ENCODE results near the gene CCDC28A. TPM values are rescaled to one million over a fixed set of nuclear protein-coding genes. Genes with fewer than 3 reads are reported as not detected.

Gene CCDC28A
- total RNA-seq, 4 donors from 2014 or later, result 18.3 to 26.0 (median 22.1) TPM

DNA sequence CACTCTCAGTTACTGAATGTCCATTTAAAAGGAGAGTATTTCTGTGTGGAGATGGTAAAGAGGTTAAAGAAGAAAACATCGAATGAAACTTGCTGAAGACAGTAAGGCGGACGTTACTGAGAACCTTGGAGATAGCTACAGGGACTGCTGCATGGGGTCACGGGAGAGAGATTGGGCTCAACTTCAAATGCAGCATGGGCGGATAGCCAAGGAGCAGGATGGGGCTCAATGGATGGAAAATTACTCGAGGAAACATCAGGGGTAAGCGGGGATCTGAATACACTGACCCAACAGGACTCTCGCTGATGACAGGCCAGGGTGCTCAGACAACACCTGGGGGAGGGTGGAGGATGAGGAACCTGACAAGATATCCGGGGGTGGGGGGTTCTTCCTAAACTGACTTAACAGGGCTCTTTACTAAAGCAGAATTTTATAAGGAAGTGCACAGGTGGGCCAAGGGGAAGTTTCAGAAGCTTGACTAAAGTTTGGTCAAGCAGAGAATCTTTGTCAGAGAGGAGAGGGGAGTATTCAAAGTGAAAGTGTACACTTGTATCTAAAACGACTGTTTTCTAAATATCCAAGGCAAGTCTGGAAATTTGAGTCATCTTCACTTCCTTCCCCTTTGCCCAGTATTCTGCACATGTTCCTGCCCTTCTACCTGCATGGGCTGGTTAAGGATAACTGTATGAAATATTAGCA lies 45.1 kb downstream of the CCDC28A start:
- Histone ChIP-seq H3K36me3 (no peaks in the 10 kb centered on the region), H3K4me3 (no peak overlapping the region), H3K27me3 (no peaks in the 10 kb centered on the region), H3K4me1 (peaks cover 0 to 9% (median 4%) of the 10 kb centered on the region in 4 donors), H3K9me3 (no peaks in the 10 kb centered on the region), H3K27ac (replicated peaks in 1 of 4) (no peak overlapping the region)
- 79% methylated on average over 10 of the region's 10 CpGs for WGBS
- intact Hi-C loops (cut with DNase I), result loop anchor here (5.0 to 10.0 kb wide), 3 partner anchors 84 to 544 kb away; no protein-coding TSS in a partner anchor
- DNase-seq (ENCODE audit: extremely low spot score), result no peak
- TF ChIP-seq EP300 (IDR thresholded peaks at IDR 0.05) (no peak), POLR2AphosphoS5 (IDR thresholded peaks at IDR 0.05) (no peak), POLR2A (IDR thresholded peaks at IDR 0.05; ENCODE audit: low read depth) (no peak)
- TF ChIP-seq, protein P1, sequence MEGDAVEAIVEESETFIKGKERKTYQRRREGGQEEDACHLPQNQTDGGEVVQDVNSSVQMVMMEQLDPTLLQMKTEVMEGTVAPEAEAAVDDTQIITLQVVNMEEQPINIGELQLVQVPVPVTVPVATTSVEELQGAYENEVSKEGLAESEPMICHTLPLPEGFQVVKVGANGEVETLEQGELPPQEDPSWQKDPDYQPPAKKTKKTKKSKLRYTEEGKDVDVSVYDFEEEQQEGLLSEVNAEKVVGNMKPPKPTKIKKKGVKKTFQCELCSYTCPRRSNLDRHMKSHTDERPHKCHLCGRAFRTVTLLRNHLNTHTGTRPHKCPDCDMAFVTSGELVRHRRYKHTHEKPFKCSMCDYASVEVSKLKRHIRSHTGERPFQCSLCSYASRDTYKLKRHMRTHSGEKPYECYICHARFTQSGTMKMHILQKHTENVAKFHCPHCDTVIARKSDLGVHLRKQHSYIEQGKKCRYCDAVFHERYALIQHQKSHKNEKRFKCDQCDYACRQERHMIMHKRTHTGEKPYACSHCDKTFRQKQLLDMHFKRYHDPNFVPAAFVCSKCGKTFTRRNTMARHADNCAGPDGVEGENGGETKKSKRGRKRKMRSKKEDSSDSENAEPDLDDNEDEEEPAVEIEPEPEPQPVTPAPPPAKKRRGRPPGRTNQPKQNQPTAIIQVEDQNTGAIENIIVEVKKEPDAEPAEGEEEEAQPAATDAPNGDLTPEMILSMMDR (IDR thresholded peaks at IDR 0.05), result no peak

DNA sequence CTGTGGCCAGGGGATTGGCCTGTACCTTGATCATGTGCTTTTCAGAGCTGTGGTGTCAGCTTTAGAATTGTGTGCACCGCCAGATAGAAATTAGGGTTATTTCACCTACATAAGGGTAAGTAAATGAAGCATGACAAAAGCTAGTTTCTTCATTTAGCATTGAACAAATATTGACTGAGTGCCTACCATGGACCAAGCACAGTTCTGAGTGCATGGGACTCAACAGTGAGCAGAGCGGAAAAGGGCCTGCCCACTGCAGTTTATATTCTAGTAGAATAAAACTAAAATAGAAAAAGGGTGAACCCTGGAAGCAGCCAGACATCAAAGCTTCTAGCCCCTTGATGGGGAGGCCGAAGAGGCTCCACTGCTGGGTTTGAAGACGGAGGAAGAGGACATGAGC lies 48.0 kb downstream of the CCDC28A start:
- H3K4me3 ChIP-seq, result no peak overlapping the region
- 93% methylated on average over 4 of the region's 4 CpGs for WGBS
- no peaks in the 10 kb centered on the region for H3K36me3 ChIP-seq
- H3K27me3 ChIP-seq, result no peaks in the 10 kb centered on the region
- DNase-seq (ENCODE audit: extremely low spot score), result no peak
- intact Hi-C loops (cut with DNase I), result no loop called here
- TF ChIP-seq POLR2AphosphoS5 (IDR thresholded peaks at IDR 0.05), result no peak
- no peak for TF ChIP-seq EP300 (IDR thresholded peaks at IDR 0.05)
- TF ChIP-seq, protein P1 (IDR thresholded peaks at IDR 0.05), result no peak
- TF ChIP-seq POLR2A (IDR thresholded peaks at IDR 0.05; ENCODE audit: low read depth), result no peak
- peaks cover 0 to 8% (median 3%) of the 10 kb centered on the region in 4 donors for H3K4me1 ChIP-seq
- no peak overlapping the region for H3K27ac ChIP-seq (replicated peaks in 1 of 4)
- no peaks in the 10 kb centered on the region for H3K9me3 ChIP-seq

DNA sequence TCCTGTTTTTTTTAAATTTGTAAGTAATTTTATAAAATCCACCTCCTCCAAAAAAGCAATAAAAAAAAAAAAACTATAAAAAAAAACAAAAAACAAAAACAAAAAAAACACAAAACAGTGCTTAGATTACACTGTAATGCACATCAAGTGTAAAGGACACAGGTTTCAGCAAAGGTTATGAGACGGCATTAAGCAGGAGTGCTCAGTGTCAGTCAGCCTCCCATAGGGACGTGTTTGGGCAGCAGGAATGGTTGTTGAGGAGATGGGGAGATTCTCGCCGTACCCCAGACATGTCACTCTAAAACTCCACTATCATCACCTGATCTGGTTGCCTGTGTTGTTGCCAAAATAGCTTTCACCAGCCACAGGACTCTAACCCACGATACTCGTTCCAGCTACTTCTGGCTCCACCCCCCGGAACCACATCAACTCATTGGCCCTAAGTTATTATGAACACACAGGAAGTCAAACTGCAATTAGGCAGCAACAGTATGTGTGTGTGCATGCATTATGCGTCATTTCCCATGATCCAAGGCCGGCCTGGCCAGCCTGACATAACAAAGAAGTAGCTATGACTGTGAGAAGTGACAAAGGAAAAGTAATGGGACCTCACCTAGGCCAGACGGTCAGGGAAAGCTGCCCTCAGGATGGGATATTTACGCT lies 51.0 kb downstream of the CCDC28A start:
- Histone ChIP-seq H3K4me1 (no peaks in the 10 kb centered on the region), H3K36me3 (no peaks in the 10 kb centered on the region), H3K9me3 (no peaks in the 10 kb centered on the region), H3K27me3 (no peaks in the 10 kb centered on the region), H3K4me3 (no peak overlapping the region), H3K27ac (replicated peaks in 1 of 4) (no peak overlapping the region)
- TF ChIP-seq POLR2A (IDR thresholded peaks at IDR 0.05; ENCODE audit: low read depth) (no peak), POLR2AphosphoS5 (IDR thresholded peaks at IDR 0.05) (no peak), EP300 (IDR thresholded peaks at IDR 0.05) (no peak)
- TF ChIP-seq, protein P1 (IDR thresholded peaks at IDR 0.05), result no peak
- intact Hi-C loops (cut with DNase I), result no loop called here
- DNase-seq (ENCODE audit: extremely low spot score), result no peak
- 83% methylated on average over 11 of the region's 11 CpGs for WGBS

DNA sequence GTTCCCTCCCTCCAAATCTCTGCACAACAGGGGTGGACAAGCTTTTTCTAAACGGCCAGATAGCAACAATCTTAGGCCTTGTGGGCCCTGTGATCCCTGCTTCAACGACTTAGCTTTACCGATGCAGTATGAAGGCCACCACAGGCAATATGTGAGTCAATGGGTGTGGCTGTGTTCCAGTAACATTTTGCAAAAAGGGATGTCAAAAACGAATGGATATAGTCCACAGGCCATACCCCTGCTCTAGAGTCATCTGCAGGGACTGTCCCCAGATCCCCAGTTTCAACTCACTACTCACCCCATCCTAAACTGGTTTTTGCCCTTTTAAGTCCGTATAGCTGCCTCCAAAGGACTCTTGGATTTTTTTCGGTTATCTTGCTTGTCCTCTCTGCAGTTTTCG lies 56.7 kb downstream of the CCDC28A start:
- Histone ChIP-seq H3K27ac (replicated peaks in 1 of 4) (no peak overlapping the region), H3K4me3 (no peak overlapping the region), H3K4me1 (peaks cover 0 to 19% (median 18%) of the 10 kb centered on the region in 4 donors), H3K9me3 (no peaks in the 10 kb centered on the region), H3K27me3 (no peaks in the 10 kb centered on the region), H3K36me3 (no peaks in the 10 kb centered on the region)
- no peak for DNase-seq (ENCODE audit: extremely low spot score)
- TF ChIP-seq, protein P1 (IDR thresholded peaks at IDR 0.05), result no peak
- TF ChIP-seq EP300 (IDR thresholded peaks at IDR 0.05) (no peak), POLR2A (IDR thresholded peaks at IDR 0.05; ENCODE audit: low read depth) (no peak)
- intact Hi-C loops (cut with DNase I), result no loop called here
- WGBS, result 88% methylated on average over 7 of the region's 7 CpGs

Measured in esophagus muscularis mucosa (tissue), 4 donors.